ENCODE measurements around the gene POLA1. TPM values are rescaled to one million over a fixed set of nuclear protein-coding genes. Genes with fewer than 3 reads are reported as not detected.

Gene POLA1
- total RNA-seq, 1 donor from 2014 or later = 11.1 TPM

- DNase-seq (no peak), ATAC-seq (no peak)
- intact Hi-C loops (cut with DNase I) = no loop called here
- H3K27ac ChIP-seq = no peak overlapping the region
- no peaks in the 10 kb centered on the region for H3K27me3 ChIP-seq
- no peak overlapping the region for H3K4me3 ChIP-seq
- H3K4me1 ChIP-seq = no peaks in the 10 kb centered on the region
- H3K36me3 ChIP-seq = peaks cover 6% of the 10 kb centered on the region
- TF ChIP-seq, protein P1, sequence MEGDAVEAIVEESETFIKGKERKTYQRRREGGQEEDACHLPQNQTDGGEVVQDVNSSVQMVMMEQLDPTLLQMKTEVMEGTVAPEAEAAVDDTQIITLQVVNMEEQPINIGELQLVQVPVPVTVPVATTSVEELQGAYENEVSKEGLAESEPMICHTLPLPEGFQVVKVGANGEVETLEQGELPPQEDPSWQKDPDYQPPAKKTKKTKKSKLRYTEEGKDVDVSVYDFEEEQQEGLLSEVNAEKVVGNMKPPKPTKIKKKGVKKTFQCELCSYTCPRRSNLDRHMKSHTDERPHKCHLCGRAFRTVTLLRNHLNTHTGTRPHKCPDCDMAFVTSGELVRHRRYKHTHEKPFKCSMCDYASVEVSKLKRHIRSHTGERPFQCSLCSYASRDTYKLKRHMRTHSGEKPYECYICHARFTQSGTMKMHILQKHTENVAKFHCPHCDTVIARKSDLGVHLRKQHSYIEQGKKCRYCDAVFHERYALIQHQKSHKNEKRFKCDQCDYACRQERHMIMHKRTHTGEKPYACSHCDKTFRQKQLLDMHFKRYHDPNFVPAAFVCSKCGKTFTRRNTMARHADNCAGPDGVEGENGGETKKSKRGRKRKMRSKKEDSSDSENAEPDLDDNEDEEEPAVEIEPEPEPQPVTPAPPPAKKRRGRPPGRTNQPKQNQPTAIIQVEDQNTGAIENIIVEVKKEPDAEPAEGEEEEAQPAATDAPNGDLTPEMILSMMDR (IDR thresholded peaks at IDR 0.05) = no peak
- no peaks in the 10 kb centered on the region for H3K9me3 ChIP-seq
Measured at GRCh38 chrX:24696294-24696693, 2.6 kb downstream of the POLA1 start.

- H3K36me3 ChIP-seq = peaks cover 6% of the 10 kb centered on the region
- ATAC-seq (no peak), DNase-seq (no peak)
- no peak overlapping the region for H3K27ac ChIP-seq
- H3K27me3 ChIP-seq = no peaks in the 10 kb centered on the region
- intact Hi-C loops (cut with DNase I) = no loop called here
- H3K4me1 ChIP-seq = no peaks in the 10 kb centered on the region
- TF ChIP-seq, protein P1 (IDR thresholded peaks at IDR 0.05) = no peak
- H3K9me3 ChIP-seq = no peaks in the 10 kb centered on the region
- no peak overlapping the region for H3K4me3 ChIP-seq
Measured at GRCh38 chrX:24702362-24703184, 8.9 kb downstream of the POLA1 start.

DNA sequence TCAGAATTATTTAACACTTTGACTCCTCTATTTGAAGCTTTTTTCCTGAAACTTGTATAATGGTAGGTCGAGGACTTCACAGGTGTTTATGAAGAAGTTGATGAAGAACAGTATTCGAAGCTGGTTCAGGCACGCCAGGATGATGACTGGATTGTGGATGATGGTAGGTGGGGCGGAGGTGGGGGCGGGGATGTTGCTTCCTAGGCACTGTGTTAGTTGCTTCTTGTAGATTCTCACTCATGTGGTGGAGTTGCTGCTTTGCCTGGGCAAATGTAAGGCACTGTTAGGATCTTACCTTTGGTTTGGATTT lies 9.4 kb downstream of the POLA1 start:
- ATAC-seq = no peak
- intact Hi-C loops (cut with DNase I) = no loop called here
- no peaks in the 10 kb centered on the region for H3K4me1 ChIP-seq
- H3K9me3 ChIP-seq = no peaks in the 10 kb centered on the region
- H3K27me3 ChIP-seq = no peaks in the 10 kb centered on the region
- no peak for DNase-seq
- no peak overlapping the region for H3K27ac ChIP-seq
- H3K4me3 ChIP-seq = no peak overlapping the region
- peaks cover 6% of the 10 kb centered on the region for H3K36me3 ChIP-seq
- TF ChIP-seq, protein P1 (IDR thresholded peaks at IDR 0.05) = no peak

GRCh38 chrX:24718771-24719170 lies 25.1 kb downstream of the POLA1 start:
- ATAC-seq (no peak), DNase-seq (no peak)
- Histone ChIP-seq H3K36me3 (peaks cover 13% of the 10 kb centered on the region), H3K9me3 (no peaks in the 10 kb centered on the region), H3K4me3 (no peak overlapping the region), H3K27me3 (no peaks in the 10 kb centered on the region), H3K27ac (no peak overlapping the region), H3K4me1 (no peaks in the 10 kb centered on the region)
- TF ChIP-seq, protein P1 (IDR thresholded peaks at IDR 0.05) = no peak
- intact Hi-C loops (cut with DNase I) = no loop called here

DNA sequence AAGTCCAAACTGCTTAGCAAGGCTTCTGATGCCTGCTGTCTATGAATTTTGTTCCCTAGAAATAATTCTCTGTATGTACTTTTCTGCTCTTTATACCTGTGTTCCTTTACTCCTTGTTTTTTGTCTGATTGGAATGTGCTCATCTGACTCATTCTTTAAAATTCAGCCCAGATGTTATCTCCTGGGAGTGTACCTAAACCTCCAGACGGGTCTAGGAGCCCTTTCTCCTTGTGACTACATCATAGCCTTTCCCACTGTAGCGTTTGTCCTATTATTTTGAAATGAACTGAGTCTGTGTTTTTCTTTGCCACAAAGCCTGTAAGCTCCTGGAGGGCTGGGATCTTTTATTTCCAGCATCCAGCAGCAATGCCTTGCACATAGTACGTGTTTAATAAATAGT lies 26.3 kb downstream of the POLA1 start:
- Histone ChIP-seq H3K4me1 (no peaks in the 10 kb centered on the region), H3K27me3 (no peaks in the 10 kb centered on the region), H3K36me3 (peaks cover 13% of the 10 kb centered on the region), H3K9me3 (no peaks in the 10 kb centered on the region), H3K27ac (no peak overlapping the region), H3K4me3 (no peak overlapping the region)
- intact Hi-C loops (cut with DNase I) = no loop called here
- ATAC-seq (no peak), DNase-seq (no peak)
- TF ChIP-seq, protein P1 (IDR thresholded peaks at IDR 0.05) = no peak
